Ectodermal cell (in vitro differentiated cells): ENCODE data around the gene WIZ.

ENCODE experiments used
- H3K27ac ChIP-seq: 2 replicates; pipeline ENCODE4 v1.7.0; 2013; ENCODE audit warnings: mild to moderate bottlenecking, low read depth, low read length; ENCODE audit not compliant: insufficient read depth, poor library complexity, severe bottlenecking
- H3K27me3 ChIP-seq: 2 replicates; pipeline ENCODE4 v1.7.0; 2013; ENCODE audit warnings: mild to moderate bottlenecking, low read length; ENCODE audit not compliant: insufficient read depth, control insufficient read depth, poor library complexity, severe bottlenecking
- H3K36me3 ChIP-seq: one replicate; pipeline ENCODE4 v1.7.0; 2013; ENCODE audit warnings: low read length; ENCODE audit not compliant: control insufficient read depth, insufficient read depth
- H3K4me1 ChIP-seq: one replicate; pipeline ENCODE4 v1.7.0; 2013; ENCODE audit warnings: low read length; ENCODE audit not compliant: control insufficient read depth, insufficient read depth
- H3K4me3 ChIP-seq: 2 replicates; pipeline ENCODE4 v1.7.0; 2013; ENCODE audit warnings: low read depth, low read length, control low read depth; ENCODE audit not compliant: insufficient read depth
- H3K9me3 ChIP-seq: 2 replicates; pipeline ENCODE4 v1.7.0; 2013; ENCODE audit warnings: mild to moderate bottlenecking, low read length, moderate library complexity; ENCODE audit not compliant: control insufficient read depth
- WGBS, 2 experiments: methylation state at CpG; one replicate each; pipeline ENCODE4 v1.1.7; 2013; ENCODE audit warnings: missing lambda C conversion rate in 2 of 2; 5-methylcytosine and 5-hydroxymethylcytosine counted together

The WIZ gene

DNA sequence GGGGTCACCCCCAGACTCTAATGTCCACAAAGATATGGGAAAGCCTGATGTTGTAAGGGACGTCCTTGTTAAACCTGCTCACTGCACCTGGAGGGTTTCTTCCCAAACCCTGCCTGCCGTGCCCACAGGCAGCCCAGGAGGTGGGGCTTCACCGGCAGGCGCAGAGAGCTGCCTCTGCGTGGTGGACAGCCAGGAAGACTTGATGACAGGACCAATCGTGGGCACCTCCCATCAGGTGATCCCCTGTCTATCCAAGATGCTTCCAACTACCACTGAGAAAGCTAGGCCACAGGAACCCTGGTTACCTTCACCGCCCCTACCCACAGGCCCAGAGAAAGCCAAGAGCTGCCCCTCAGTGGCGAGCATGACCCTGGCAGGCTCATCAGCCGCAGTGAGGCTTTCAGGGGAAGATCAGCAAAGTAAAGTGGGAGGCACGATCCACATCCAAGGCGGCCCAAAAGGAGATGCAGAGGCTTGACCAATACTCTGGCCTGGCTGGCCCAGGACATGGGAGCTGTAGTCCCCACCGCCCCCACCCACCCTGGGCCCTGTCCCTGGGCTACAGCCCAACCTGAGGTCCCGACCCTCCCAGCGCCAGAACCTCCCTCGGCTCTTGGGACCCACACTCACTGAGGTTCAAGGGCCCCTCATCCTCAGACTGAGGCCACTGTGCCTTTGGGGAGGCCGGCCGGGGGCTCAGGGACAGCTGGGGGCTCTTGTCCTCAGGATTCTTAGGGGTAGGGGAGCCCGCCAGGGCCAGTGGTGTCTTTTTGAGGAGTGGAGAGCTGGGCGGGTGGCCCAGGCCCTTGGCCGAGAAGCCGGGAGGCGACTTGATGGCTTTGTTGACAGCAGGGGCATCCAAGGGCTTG, 20.6 kb downstream of the WIZ start:
- WGBS, 2 experiments = 94% methylated on average over 22 of the region's 22 CpGs
- Histone ChIP-seq H3K27me3 (no peaks in the 10 kb centered on the region), H3K36me3 (peaks cover 22% of the 10 kb centered on the region)

GRCh38 chr19:15427991-15428471, 21.7 kb downstream of the WIZ start:
- peaks cover 10% of the 10 kb centered on the region for H3K4me1 ChIP-seq
- H3K27ac ChIP-seq = no peak overlapping the region
- no peaks in the 10 kb centered on the region for H3K9me3 ChIP-seq
- no peaks in the 10 kb centered on the region for H3K27me3 ChIP-seq
- WGBS, 2 experiments = 97% methylated on average over 35 of the region's 35 CpGs
- H3K36me3 ChIP-seq = peaks cover 33% of the 10 kb centered on the region
- H3K4me3 ChIP-seq = no peak overlapping the region

More for the DNA sequence above, 20.6 kb downstream of the WIZ start:
- H3K27ac ChIP-seq = no peak overlapping the region
- peaks cover 10% of the 10 kb centered on the region for H3K4me1 ChIP-seq
- no peaks in the 10 kb centered on the region for H3K9me3 ChIP-seq
- no peak overlapping the region for H3K4me3 ChIP-seq

DNA sequence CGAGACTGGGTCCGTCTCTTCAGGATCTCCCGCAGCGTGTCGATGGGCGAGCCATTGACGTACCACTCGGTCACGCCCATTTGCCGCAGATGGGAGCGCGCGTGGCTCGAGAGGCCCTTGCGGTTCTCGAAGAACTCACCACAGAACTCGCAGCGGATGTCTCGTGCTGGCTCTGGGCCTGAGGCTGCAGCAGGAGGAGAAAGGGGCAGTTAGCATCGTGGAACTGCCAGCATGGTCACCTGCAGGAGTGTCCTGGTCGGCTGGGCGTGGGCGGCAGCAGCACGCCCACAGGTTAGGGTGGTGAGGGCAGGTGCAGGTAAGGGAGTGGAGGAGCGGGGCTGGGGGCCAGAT, 22.4 kb downstream of the WIZ start:
- H3K36me3 ChIP-seq = peaks cover 40% of the 10 kb centered on the region
- WGBS, 2 experiments = 96 to 97% methylated on average over 25 of the region's 25 CpGs

DNA sequence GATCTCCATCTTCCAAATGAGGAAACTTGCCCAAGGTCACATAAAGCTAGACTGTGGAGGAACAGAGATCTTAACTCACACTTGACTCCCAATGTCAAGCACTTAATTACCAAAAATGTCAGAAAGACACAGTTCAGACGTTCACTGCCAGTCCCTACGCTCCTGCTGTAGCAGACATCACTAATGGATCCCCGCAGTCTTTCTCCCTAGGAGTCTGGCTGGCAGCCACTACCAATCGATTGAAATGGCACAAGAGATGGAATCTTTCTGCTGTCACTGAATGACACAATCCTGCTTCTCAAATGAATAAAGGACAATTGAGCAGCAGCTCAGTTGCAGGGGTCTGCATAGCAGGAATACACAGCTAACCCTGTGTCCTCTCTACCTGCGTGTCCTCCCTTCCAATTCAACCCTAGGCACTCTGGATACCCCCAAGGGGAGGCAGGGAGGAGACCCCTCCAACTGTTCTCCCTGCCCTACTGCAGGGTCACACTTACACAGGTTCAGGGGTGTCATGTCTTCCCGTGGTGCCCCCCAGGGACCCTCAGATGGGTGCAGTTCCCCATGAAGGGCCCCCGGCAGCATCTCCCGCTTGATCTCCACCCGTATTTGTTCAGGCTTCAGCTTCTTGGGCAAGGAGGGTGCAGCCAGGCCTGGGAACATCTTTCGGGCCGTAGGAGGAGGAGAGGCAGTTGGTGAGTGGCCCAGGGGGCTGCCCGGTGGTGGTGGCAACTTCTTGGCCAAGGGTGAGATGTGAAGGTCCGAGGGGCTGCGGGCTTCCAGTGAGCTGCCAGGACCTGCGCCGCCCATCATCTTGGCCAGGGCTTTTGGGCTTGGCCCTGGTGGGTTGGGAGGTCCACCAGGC, 23.0 kb downstream of the WIZ start:
- Histone ChIP-seq H3K27me3 (no peaks in the 10 kb centered on the region), H3K27ac (no peak overlapping the region), H3K4me3 (no peak overlapping the region), H3K9me3 (no peaks in the 10 kb centered on the region), H3K4me1 (peaks cover 10% of the 10 kb centered on the region), H3K36me3 (peaks cover 41% of the 10 kb centered on the region)
- WGBS, 2 experiments = 94% methylated on average over 16 of the region's 16 CpGs

More for the DNA sequence above, 22.4 kb downstream of the WIZ start:
- no peaks in the 10 kb centered on the region for H3K27me3 ChIP-seq
- no peak overlapping the region for H3K4me3 ChIP-seq
- no peaks in the 10 kb centered on the region for H3K9me3 ChIP-seq
- H3K4me1 ChIP-seq = peaks cover 10% of the 10 kb centered on the region
- no peak overlapping the region for H3K27ac ChIP-seq

DNA sequence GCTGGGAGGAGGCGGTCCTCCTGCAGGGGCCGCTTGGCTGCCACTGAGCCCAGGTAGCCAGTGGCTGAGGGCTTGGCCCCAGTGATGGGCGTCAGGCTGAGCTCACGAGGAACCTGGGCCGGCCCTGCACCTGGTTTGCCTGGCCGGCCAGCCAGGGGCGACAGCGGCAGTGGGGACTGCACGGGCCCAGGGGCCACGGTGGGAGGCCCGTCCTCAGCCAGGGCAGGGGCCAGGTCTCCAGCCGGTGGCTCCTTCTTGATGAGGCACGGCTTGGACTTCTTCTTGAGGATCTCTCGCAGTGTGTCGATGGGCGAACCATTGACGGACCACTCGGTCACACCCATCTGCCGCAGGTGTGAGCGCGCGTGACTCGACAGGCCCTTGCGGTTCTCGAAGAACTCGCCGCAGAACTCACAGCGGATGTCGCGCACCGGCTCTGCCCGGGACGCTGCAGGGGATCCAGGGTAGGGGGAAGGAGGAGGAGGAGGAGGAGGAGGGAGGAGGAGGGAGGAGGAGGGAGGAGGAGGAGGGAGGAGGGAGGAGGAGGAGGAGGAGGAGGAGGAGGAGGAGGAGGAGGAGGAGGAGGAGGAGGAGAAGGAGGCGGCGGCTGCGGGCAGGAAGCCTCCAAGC, 24.3 kb downstream of the WIZ start:
- H3K27ac ChIP-seq = no peak overlapping the region
- H3K4me1 ChIP-seq = no peaks in the 10 kb centered on the region
- no peaks in the 10 kb centered on the region for H3K27me3 ChIP-seq
- H3K36me3 ChIP-seq = peaks cover 41% of the 10 kb centered on the region
- no peak overlapping the region for H3K4me3 ChIP-seq
- no peaks in the 10 kb centered on the region for H3K9me3 ChIP-seq
- 93 to 95% methylated on average over 25 to 34 of the region's 36 CpGs for WGBS, 2 experiments

DNA sequence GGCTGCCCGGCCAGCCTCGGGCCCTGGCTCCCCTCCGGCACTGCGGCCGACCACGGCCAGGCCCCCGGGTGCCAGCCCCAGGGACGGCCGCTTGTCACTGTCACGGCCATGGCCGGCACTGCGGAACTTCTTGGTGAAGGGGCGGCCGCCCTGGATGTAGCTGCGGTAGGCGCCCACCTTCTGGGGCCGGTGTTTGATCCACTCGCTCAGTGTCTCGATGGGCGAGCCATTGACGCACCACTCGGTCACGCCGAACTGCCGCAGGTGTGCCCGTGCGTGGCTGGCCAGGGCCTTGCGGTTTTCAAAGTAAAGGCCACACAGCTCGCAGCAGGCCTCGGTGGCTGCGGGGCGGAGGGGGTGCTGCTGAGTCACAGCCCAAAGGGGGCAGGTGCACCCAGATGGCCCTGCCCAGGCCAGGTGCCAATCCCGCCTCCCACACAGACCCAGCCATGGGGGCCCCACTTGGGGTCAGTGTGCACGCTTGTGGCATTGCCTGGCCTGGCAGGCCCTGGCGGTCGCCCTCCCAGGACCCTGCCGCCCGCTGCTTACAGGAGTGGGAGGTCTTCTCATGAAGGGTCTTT, 25.0 kb downstream of the WIZ start:
- H3K4me1 ChIP-seq = no peaks in the 10 kb centered on the region
- no peaks in the 10 kb centered on the region for H3K27me3 ChIP-seq
- H3K36me3 ChIP-seq = peaks cover 41% of the 10 kb centered on the region
- H3K27ac ChIP-seq = no peak overlapping the region
- WGBS, 2 experiments = 97% methylated on average over 38 of the region's 38 CpGs
- no peaks in the 10 kb centered on the region for H3K9me3 ChIP-seq
- H3K4me3 ChIP-seq = no peak overlapping the region

DNA sequence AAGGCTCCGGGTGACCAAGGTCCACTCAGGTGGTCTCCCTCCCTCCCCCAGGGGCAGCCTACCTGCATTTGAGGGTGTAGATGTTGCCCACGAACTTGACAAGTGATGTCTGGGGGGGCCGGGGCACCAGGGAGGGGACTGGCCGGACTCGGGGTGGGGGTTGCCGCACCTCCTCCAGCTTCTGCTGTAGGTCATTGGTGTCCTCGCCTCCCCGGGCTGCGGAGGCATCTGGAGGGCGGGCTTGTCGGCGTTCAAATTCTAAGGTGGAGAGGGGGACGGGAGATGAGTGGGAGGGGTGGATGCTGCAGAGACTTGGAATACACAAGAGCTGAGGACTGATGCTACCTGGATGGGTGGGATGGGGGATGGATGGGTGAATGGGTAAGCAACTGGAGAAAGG, 25.6 kb downstream of the WIZ start:
- no peaks in the 10 kb centered on the region for H3K27me3 ChIP-seq
- peaks cover 41% of the 10 kb centered on the region for H3K36me3 ChIP-seq
- no peak overlapping the region for H3K4me3 ChIP-seq
- H3K9me3 ChIP-seq = no peaks in the 10 kb centered on the region
- H3K4me1 ChIP-seq = no peaks in the 10 kb centered on the region
- 97 to 100% methylated on average over 13 of the region's 13 CpGs for WGBS, 2 experiments
- H3K27ac ChIP-seq = no peak overlapping the region

DNA sequence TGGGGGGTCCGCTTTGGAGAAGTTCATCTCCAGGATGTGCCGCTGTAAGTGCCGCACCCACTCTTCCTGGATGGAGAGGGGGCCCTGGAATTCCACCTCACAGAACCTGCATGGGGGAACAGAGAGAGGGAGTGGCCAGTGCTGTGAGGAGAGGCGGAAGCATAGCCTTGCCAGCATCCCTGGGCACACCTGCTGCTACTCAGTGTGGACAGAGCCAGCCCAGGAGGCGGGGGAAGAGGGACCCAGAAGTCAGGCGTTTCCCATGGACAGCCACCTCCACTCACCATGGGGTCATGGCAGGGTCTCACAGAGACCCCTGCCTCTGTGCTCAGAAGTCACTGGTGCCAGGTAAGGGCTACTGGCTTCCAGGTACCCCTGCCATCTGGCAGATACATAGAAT, 26.6 kb downstream of the WIZ start:
- WGBS, 2 experiments = 96 to 97% methylated on average over 6 of the region's 6 CpGs
- H3K36me3 ChIP-seq = peaks cover 41% of the 10 kb centered on the region
- no peak overlapping the region for H3K4me3 ChIP-seq
- H3K27me3 ChIP-seq = no peaks in the 10 kb centered on the region
- no peak overlapping the region for H3K27ac ChIP-seq
- no peaks in the 10 kb centered on the region for H3K4me1 ChIP-seq
- H3K9me3 ChIP-seq = no peaks in the 10 kb centered on the region

- Histone ChIP-seq H3K4me1 (peaks cover under 1% of the 10 kb centered on the region), H3K27ac (no peak overlapping the region), H3K4me3 (no peak overlapping the region), H3K9me3 (no peaks in the 10 kb centered on the region), H3K27me3 (no peaks in the 10 kb centered on the region), H3K36me3 (peaks cover 41% of the 10 kb centered on the region)
- WGBS, 2 experiments = 93 to 95% methylated on average over 22 of the region's 22 CpGs
These were observed 27.3 kb downstream of the WIZ start for GRCh38 chr19:15422296-15423075.
